Activated CD4-positive, alpha-beta memory T cell treated with anti-CD3 and anti-CD28 coated beads for 36 hours (primary cell): ENCODE results near the gene RAB5A. TPM values are rescaled to one million over a fixed set of nuclear protein-coding genes. Genes with fewer than 3 reads are reported as not detected.
"Not testable (repeated sequence)": the region's sequence is repeated elsewhere in the genome, so short reads cannot be mapped to it uniquely, and the experiment has no call there.

Experiments
- CTCF ChIA-PET: fragments of 350-600 bp; sonication (Branson Sonifier 250); formaldehyde crosslinking; loops from one replicate; lab custom pipeline; 2021; ENCODE audit warnings: antibody characterized with exemption, inconsistent platforms; lab: Charles Lee
- POLR2A ChIA-PET: fragments of 350-600 bp; sonication (Branson Sonifier 250); formaldehyde crosslinking; loops from one replicate; lab custom pipeline; 2021; ENCODE audit warnings: antibody characterized with exemption; lab: Charles Lee
- DNase-seq: peaks from one replicate; pipeline ENCODE4 v3.0.0-alpha.2; 2020
- H3K27ac Mint-ChIP-seq: one replicate; pipeline ENCODE4 v1.8.0; 2021; ENCODE audit warnings: mixed read lengths
- H3K27me3 Mint-ChIP-seq: one replicate; pipeline ENCODE4 v1.8.0; 2021; ENCODE audit warnings: mixed read lengths
- H3K36me3 Mint-ChIP-seq: one replicate; pipeline ENCODE4 v1.8.0; 2021; ENCODE audit warnings: mixed read lengths
- H3K4me1 Mint-ChIP-seq: one replicate; pipeline ENCODE4 v1.8.0; 2021; ENCODE audit warnings: low read depth, mixed read lengths
- H3K4me3 Mint-ChIP-seq: one replicate; pipeline ENCODE4 v1.8.0; 2021; ENCODE audit warnings: mild to moderate bottlenecking, mixed read lengths
- H3K9me3 Mint-ChIP-seq: one replicate; pipeline ENCODE4 v1.8.0; 2021; ENCODE audit warnings: mixed read lengths
- intact Hi-C: fragments of 100-400 bp; cut with micrococcal nuclease; formaldehyde crosslinking; loops from one replicate; pipeline ENCODE4 v1.15.1; 2023
- total RNA-seq, 2 experiments: library from RNA; stranded (reverse); gene quantifications; one replicate each; pipeline ENCODE4 v1.2.3, GENCODE V29; 2021

Gene RAB5A
- total RNA-seq, 2 experiments from 2014 or later, result 55.6 to 65.3 TPM

DNA sequence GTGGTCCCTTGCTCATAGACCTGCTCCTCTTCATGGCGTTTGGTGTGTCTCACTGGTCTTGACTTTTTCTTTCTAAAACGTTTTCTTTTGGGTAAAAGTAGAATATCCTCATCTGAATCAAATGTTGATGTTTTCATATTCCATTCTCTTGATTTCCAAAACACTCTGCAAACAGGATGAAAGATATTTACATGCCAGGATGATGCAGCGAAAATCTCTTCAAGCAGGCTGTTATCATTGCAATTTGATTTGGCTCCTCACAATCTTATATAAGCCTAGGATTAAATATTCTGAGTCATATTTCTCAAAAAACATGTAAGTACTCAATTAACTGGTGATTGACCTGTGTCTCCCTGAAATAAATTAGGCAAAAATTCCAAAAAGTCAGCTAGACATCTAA, 55.0 kb downstream of the RAB5A start:
- H3K27me3 Mint-ChIP-seq, result no peaks in the 10 kb centered on the region
- DNase-seq, result no peak
- H3K9me3 Mint-ChIP-seq, result peaks cover 4% of the 10 kb centered on the region
- H3K27ac Mint-ChIP-seq, result no peak overlapping the region
- no peaks in the 10 kb centered on the region for H3K4me1 Mint-ChIP-seq
- H3K4me3 Mint-ChIP-seq, result no peak overlapping the region
- H3K36me3 Mint-ChIP-seq, result no peaks in the 10 kb centered on the region
- CTCF ChIA-PET, result no interaction called here
- POLR2A ChIA-PET, result no interaction called here
- intact Hi-C loops, result no loop called here

DNA sequence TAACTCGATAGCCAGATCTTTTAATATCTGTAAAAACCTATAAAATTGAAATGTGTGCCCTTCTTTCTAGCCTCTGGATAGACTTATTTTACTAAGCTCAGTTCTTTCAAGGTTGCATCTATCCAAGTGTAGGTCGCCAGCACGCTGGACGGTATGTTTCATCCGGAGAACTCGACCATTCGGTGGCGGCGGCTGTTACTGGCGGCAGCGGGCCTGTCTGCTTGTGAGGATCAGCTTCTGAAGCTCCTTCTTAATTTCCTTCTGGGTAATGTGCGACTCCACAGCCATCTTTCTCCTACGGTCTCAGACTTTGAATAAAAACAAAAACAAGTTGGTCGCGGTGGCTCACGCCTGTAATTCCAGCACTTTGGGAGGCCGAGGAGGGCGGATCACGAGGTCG, 61.1 kb downstream of the RAB5A start:
- Mint-ChIP-seq H3K4me1 (no peaks in the 10 kb centered on the region), H3K36me3 (no peaks in the 10 kb centered on the region), H3K4me3 (no peak overlapping the region), H3K27me3 (no peaks in the 10 kb centered on the region), H3K9me3 (no peaks in the 10 kb centered on the region), H3K27ac (no peak overlapping the region)
- no peak for DNase-seq
- intact Hi-C loops, result no loop called here
- POLR2A ChIA-PET, result no interaction called here
- CTCF ChIA-PET, result no interaction called here

DNA sequence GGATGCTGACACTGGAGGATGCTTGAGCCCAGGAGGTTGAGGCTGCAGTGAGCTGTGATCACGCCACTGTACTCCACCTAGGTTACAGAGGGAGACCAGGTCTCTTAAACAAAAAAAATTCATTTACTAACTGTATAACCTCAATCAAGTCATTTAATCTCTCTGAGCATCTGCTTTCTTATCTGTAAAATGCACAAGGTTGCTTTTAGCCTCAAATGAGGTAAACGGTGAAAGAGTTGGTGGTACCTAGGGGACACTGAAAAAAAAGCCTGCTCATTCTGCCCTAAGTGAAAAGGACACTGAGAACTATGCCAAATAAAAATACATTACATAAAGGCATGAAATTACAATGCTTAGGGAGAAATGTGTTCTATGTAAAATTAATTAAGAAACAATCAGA, 61.7 kb downstream of the RAB5A start:
- Mint-ChIP-seq H3K4me3 (no peak overlapping the region), H3K27me3 (no peaks in the 10 kb centered on the region), H3K4me1 (no peaks in the 10 kb centered on the region), H3K9me3 (no peaks in the 10 kb centered on the region), H3K27ac (no peak overlapping the region), H3K36me3 (no peaks in the 10 kb centered on the region)
- CTCF ChIA-PET, result no interaction called here
- DNase-seq, result no peak
- POLR2A ChIA-PET, result no interaction called here
- intact Hi-C loops, result no loop called here

- intact Hi-C loops, result no loop called here
- POLR2A ChIA-PET, result no interaction called here
- no peak within 1 kb of the TSS for H3K4me3 Mint-ChIP-seq
- CTCF ChIA-PET, result no interaction called here
- no peaks in the 10 kb centered on the region for H3K4me1 Mint-ChIP-seq
- DNase-seq, result no peak
- no peaks in the 10 kb centered on the region for H3K27me3 Mint-ChIP-seq
- H3K9me3 Mint-ChIP-seq, result no peaks in the 10 kb centered on the region
- no peaks in the 10 kb centered on the region for H3K36me3 Mint-ChIP-seq
- no peak within 1 kb of the TSS for H3K27ac Mint-ChIP-seq
Observed at GRCh38 chr3:20012164-20012563, 65.3 kb downstream of the RAB5A start, which contains the start of gene PP2D1. PP2D1 (minus strand) TSS chr3:20012264; CDS start chr3:20012072, 192 bp downstream.

GRCh38 chr3:20013396-20013795, 66.5 kb downstream of the RAB5A start:
- POLR2A ChIA-PET, result no interaction called here
- no peaks in the 10 kb centered on the region for H3K27me3 Mint-ChIP-seq
- no peak overlapping the region for H3K27ac Mint-ChIP-seq
- CTCF ChIA-PET, result no interaction called here
- H3K9me3 Mint-ChIP-seq, result no peaks in the 10 kb centered on the region
- DNase-seq, result no peak
- no peaks in the 10 kb centered on the region for H3K4me1 Mint-ChIP-seq
- H3K4me3 Mint-ChIP-seq, result no peak overlapping the region
- intact Hi-C loops, result no loop called here
- H3K36me3 Mint-ChIP-seq, result no peaks in the 10 kb centered on the region

GRCh38 chr3:20015525-20015924, 68.6 kb downstream of the RAB5A start:
- Mint-ChIP-seq H3K4me1 (no peaks in the 10 kb centered on the region), H3K4me3 (no peak overlapping the region), H3K27me3 (no peaks in the 10 kb centered on the region), H3K27ac (no peak overlapping the region), H3K36me3 (no peaks in the 10 kb centered on the region), H3K9me3 (no peaks in the 10 kb centered on the region)
- intact Hi-C loops, result no loop called here
- POLR2A ChIA-PET, result no interaction called here
- DNase-seq, result no peak
- CTCF ChIA-PET, result interaction anchor here (0.8 kb wide), 1 partner anchor 1732 kb away, joined by 3 read pairs; no protein-coding TSS in a partner anchor

DNA sequence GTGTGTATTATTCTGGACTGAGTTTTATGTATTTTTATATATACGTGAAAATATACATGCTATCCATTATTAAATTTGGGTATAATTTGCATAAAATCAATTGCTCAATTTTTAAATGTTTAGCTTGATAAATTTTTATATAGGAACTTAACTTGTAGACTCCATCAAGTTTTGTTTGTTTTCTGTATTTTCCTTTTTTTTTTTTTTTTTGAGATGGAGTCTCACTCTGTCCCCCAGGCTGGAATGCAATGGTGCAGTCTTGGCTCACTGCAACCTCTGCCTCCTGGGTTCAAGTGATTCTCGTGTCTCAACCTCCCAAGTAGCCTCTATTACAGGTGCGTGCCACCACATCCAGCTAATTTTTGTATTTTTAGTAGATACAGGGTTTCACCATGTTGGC, 69.2 kb downstream of the RAB5A start:
- DNase-seq, CTCF ChIA-PET, H3K4me1 Mint-ChIP-seq, H3K27me3 Mint-ChIP-seq, H3K4me3 Mint-ChIP-seq, H3K9me3 Mint-ChIP-seq, intact Hi-C loops, POLR2A ChIA-PET, H3K27ac Mint-ChIP-seq, H3K36me3 Mint-ChIP-seq: not testable (repeated sequence)

- Mint-ChIP-seq H3K4me1 (no peaks in the 10 kb centered on the region), H3K4me3 (no peak overlapping the region), H3K27ac (no peak overlapping the region), H3K27me3 (no peaks in the 10 kb centered on the region), H3K36me3 (no peaks in the 10 kb centered on the region), H3K9me3 (no peaks in the 10 kb centered on the region)
- ChIA-PET POLR2A (no interaction called here), CTCF (interaction anchor here (0.6 kb wide), 1 partner anchor 21 kb away, joined by 3 read pairs; no protein-coding TSS in a partner anchor)
- intact Hi-C loops, result no loop called here
- no peak for DNase-seq
Observed at GRCh38 chr3:20022954-20023622, 76.2 kb downstream of the RAB5A start.

GRCh38 chr3:20023623-20024405, 76.9 kb downstream of the RAB5A start:
- Mint-ChIP-seq H3K4me3 (no peak overlapping the region), H3K4me1 (no peaks in the 10 kb centered on the region), H3K36me3 (no peaks in the 10 kb centered on the region), H3K9me3 (no peaks in the 10 kb centered on the region), H3K27me3 (no peaks in the 10 kb centered on the region), H3K27ac (no peak overlapping the region)
- ChIA-PET POLR2A (no interaction called here), CTCF (interaction anchor here (0.6 kb wide), 1 partner anchor 20 kb away, joined by 3 read pairs; no protein-coding TSS in a partner anchor)
- intact Hi-C loops, result no loop called here
- no peak for DNase-seq

DNA sequence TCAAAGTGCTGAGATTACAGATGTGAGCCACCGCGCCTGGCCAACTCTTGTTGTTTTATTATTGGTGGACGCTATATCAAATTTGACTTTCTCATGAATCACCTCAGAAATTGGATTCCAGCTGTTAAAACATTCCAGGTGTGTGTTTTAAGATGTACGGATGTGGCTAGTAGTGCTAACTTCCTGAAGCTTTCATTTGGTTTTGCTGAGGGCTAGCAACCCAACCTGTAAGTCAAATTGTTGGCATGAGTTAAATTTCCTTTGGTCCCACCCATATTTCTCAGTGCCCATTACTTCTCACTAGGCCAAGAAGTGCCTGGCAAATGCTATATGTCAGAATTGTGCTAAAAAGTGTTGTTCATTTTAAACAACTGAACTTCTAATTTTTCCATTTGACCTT, 80.2 kb downstream of the RAB5A start:
- no peak for DNase-seq
- ChIA-PET POLR2A (no interaction called here), CTCF (no interaction called here)
- Mint-ChIP-seq H3K4me1 (no peaks in the 10 kb centered on the region), H3K27ac (no peak overlapping the region), H3K4me3 (no peak overlapping the region), H3K36me3 (no peaks in the 10 kb centered on the region), H3K9me3 (no peaks in the 10 kb centered on the region), H3K27me3 (no peaks in the 10 kb centered on the region)
- intact Hi-C loops, result no loop called here

DNA sequence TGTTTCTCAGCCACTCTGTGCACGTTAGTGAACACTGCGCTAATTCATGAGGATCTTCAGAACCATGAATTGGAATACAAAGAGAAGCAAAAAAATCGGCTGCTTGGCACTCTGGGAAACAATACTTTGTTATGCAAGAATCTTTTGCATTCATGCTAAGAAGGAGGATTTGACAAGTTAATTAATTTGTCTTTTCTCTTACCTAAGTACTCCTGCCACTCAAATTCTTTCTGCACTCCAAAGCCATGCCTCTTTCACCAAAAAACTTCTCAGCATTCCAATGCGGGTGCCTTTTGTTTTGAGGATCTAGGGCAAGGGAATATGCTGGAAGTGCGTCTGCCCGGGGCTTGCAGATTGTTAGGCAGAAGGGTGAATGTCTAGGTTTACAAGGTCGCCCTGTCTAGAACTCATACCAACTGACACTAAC, 82.0 kb downstream of the RAB5A start:
- DNase-seq, result no peak
- no peaks in the 10 kb centered on the region for H3K9me3 Mint-ChIP-seq
- no peak overlapping the region for H3K4me3 Mint-ChIP-seq
- ChIA-PET CTCF (no interaction called here), POLR2A (no interaction called here)
- no peak overlapping the region for H3K27ac Mint-ChIP-seq
- H3K36me3 Mint-ChIP-seq, result no peaks in the 10 kb centered on the region
- no peaks in the 10 kb centered on the region for H3K27me3 Mint-ChIP-seq
- H3K4me1 Mint-ChIP-seq, result no peaks in the 10 kb centered on the region
- intact Hi-C loops, result no loop called here

DNA sequence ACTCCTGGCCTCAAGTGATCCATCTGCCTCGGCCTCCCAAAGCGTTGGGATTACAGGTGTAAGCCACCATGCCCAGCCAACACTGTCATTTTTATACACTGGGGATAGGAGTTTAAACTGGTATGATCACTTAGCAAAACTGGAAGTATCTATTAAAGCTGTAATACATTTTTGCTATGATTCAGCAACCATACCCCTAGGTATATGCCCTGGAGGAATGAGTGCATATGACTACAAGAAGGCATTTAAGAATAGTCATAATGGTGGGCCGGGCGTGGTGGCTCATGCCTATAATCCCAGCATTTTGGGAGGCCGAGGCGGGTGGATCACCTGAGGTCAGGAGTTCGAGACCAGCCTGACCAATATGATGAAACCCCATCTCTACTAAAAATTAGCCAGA, 85.0 kb downstream of the RAB5A start:
- not testable (repeated sequence) for H3K27ac Mint-ChIP-seq

More for the DNA sequence above, 85.0 kb downstream of the RAB5A start:
- intact Hi-C loops, DNase-seq, H3K9me3 Mint-ChIP-seq, CTCF ChIA-PET, H3K27me3 Mint-ChIP-seq, H3K4me1 Mint-ChIP-seq, H3K4me3 Mint-ChIP-seq, H3K36me3 Mint-ChIP-seq: not testable (repeated sequence)
- POLR2A ChIA-PET, result interaction anchor here (0.6 kb wide), 1 partner anchor 125 kb away, joined by 4 read pairs; no protein-coding TSS in a partner anchor
